WI38 (cell line): ENCODE results near the gene DGUOK.

ENCODE experiments used
- H3K4me3 ChIP-seq: 2 replicates; pipeline ENCODE4 v1.5.1; 2011; ENCODE audit warnings: low read depth, mild to moderate bottlenecking, control low read depth, low read length
- TF ChIP-seq, protein P1 (sequence below): IDR thresholded peaks from 2 replicates; pipeline ENCODE4 v1.5.1; 2012; ENCODE audit warnings: low read depth, mild to moderate bottlenecking, control low read depth, low read length

DGUOK gene

DNA sequence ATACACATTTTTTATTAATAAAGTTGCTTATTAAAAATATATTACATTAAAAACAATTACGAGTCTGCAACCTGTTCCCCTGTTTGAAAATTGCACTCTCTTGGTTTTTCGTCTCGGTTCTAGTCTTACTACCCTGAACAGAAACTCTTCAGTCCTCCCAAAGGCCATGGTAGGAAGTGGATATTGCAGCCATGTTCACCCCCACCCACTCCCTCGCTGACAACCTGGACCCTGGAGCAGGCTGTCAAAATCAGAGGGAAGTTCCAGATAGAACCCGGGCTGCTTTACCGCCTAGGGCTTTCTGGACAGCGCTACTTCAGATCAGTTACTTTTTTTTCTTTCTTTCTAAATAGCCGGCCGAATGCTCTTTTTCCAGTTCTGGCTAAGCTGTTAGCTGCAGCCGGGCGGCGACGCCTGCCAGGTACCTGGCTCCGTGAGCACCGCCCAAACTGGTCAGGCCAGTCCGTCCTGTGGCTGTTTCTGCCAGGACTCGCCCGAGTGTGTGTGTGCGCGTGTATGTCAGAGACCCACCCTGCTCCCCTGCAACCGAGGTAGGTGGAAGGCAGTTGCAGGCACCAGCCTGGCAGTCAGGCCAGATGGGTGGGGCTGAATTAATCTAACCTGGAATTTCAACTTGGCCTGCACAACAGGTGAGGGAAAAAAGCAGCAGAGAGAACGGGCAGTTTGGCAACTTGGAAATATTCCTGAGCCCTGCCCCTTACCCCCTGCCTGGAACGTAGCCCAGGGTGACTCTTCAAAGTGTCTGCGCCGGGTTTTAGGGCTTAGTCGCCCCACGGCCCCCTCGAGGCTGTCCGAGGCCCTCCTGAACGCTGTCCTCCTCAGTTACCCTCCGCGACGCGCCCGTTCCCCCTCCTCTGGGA lies 56.9 kb downstream of the DGUOK start:
- TF ChIP-seq, protein P1, sequence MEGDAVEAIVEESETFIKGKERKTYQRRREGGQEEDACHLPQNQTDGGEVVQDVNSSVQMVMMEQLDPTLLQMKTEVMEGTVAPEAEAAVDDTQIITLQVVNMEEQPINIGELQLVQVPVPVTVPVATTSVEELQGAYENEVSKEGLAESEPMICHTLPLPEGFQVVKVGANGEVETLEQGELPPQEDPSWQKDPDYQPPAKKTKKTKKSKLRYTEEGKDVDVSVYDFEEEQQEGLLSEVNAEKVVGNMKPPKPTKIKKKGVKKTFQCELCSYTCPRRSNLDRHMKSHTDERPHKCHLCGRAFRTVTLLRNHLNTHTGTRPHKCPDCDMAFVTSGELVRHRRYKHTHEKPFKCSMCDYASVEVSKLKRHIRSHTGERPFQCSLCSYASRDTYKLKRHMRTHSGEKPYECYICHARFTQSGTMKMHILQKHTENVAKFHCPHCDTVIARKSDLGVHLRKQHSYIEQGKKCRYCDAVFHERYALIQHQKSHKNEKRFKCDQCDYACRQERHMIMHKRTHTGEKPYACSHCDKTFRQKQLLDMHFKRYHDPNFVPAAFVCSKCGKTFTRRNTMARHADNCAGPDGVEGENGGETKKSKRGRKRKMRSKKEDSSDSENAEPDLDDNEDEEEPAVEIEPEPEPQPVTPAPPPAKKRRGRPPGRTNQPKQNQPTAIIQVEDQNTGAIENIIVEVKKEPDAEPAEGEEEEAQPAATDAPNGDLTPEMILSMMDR, result no peak
- H3K4me3 ChIP-seq, result peak overlapping the region; percentile 53

DNA sequence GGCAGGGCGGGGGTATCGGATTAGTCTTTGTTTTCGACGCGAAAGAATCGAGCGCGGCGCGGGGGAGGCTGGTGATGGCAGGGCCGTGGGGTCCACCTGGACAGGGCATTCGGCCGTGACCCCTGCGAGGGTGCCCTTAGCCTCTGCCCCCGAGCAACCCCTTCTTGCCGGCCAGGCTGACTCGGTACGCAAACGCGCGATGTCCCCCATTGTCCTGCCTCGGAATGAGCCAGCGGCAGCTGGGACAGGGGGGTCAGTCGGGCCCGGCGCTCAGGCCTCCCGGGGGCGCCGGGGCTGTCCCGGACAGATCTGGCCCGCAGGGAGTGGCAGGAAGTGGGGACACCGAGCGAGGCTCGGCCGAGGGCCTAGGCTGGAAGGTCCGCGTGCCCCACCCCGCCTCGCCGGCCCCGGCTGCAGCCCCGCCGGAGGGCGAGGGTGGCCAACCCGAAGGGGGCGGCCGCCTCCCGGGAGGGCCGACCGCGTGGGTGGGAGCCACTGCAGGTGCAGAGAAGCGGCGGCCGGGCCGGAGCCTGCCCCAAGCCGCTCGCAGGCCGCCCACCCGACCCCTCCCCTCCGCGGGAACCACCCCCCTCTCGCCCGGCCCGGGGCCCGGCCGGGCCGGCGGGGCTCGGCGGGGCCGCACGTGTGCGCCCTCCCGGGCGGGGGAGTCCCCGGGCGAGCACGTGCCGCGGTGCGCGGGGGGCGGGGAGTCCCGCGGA lies 57.7 kb downstream of the DGUOK start, which contains the start of gene TET3:
TET3 (plus strand) TSS at position 708 of the 719 bp plus-strand sequence. CDS start 1,494 bp downstream, outside the sequence.
- TF ChIP-seq, protein P1, result no peak
- H3K4me3 ChIP-seq, result peak within 1 kb of the TSS; percentile 60

DNA sequence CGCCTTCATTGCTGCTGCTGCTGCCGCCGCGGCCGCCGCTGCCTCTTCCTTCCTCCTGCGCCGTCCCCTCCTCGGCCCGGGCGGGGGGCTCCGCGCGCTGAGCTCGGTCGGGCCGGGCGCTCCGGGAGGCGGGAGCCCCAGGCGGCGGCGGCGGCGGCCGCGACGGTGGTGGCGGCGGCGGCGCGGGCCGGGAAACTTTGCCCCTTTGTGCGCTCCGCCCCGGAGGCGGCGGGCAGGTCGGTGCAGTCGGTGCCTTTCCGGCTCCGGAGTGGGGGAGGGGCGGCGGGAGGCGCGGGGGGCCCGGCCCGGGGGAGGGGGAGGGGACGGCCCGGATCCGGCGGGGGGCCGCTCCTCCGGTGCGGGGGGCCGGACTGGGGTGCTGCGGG lies 58.2 kb downstream of the DGUOK start:
- TF ChIP-seq, protein P1, result no peak
- peak overlapping the region; percentile 53 for H3K4me3 ChIP-seq

DNA sequence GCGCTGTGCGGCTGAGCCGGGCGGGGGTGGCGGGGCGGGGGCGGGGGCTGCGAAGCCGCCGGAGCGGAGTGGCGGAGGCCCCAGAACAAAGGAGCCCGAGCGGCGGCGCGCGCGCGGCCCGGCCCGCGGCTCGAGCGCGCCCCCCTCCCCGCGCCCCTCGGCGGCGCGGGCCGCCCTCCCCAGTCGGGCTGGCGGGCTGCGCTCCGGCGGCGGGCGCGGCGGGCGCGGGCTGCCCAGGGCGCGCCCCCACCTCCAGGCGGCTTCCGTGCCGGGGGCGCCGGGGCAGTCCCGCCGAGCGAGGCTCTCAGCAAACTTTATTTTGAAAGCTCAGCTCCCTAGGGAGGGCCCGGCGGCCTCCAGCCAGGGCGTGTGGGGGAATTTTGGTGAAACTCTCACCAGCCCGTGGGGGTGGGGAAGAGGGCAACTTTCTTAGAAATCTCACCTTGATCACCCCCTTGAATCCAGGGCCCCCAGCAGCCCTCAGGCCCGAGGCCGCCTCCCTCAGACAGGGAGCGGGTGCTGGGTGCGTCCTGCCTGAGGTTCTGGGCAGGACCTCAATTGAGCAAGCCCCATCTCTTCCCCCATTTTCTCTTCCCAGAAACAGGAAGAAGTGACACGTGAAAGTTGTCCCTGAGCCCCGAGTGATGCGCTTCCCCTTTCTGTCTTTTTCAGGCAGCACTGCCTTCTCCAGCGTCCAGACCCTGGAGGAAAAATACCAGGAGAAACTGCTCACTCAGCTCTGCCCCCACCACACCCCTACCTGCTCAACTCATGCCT lies 58.8 kb downstream of the DGUOK start:
- H3K4me3 ChIP-seq, result peak overlapping the region; percentile 60
- TF ChIP-seq, protein P1, result no peak

DNA sequence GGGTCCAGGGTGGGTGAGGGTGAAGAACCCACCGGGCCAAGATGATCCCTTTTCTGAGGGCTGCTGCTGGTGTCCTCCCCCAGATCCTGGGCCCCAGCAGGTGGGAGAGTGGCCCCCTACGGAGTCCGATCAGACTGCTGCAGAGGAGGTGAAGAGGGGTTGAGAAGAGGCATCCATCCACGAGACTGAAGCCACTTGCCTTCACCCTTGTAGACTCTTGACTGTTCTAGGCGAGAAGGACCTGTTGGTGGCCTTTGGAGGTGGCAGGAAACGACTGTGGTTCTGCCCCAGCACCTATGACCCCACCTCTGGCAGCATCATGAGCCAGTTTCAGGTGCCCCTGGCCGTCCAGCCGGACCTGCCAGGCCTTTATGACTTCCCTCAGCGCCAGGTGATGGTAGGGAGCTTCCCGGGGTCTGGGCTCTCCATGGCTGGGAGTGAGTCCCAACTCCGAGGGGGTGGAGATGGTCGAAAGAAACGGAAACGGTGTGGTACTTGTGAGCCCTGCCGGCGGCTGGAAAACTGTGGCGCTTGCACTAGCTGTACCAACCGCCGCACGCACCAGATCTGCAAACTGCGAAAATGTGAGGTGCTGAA lies 59.5 kb downstream of the DGUOK start:
- TF ChIP-seq, protein P1, result no peak
- H3K4me3 ChIP-seq, result peak overlapping the region; percentile 60

DNA sequence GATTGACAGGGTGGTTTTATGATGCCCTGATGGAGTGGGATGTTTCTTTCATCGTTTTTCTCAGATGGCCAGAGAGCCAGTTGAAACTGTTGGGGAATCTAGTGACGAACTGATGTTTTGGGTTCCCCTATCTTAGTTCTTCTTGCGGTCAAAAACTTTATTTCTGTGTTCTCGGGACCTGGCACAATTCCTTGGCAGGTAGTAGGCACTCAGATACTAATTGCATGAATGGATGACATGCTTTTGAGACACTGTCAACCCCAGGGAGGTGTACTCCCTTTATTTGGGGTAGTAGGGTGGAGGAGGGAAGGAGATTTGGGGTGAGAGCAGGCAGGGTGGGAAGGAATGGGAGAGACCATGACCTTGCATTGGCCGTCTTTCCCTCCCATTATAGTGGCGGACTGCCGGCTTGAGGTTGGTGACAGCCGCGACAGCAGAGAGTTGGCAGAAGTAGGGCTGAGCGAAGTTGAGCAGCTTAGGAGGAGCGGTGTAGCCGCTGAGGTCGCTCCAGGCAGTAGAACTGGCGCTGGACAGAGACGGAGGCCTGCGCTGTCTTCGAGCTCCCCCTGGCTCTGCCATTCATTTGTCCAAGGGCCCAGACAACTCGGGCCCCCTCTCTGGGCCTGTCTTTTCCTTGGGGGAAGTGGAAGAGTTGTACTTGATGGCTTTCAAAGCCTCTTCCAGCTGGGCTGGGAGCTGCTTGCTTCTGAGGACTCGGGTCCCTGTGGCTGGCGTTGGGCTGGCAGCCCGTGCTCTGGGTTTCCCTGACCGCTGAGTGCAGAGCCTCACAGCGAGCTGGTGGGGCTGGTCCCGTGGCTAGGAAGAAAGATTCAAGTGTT lies 60.6 kb downstream of the DGUOK start:
- peak overlapping the region; percentile 40 for H3K4me3 ChIP-seq
- TF ChIP-seq, protein P1, result peak; percentile 28; the same call in 1 of the 2 replicates
